B cell (primary cell): Measurements from ENCODE around the gene BCL2. TPM values are rescaled to one million over a fixed set of nuclear protein-coding genes. Genes with fewer than 3 reads are reported as not detected.
A peak's percentile ranks its signal among the peaks of the same experiment; 100 is the strongest.

ENCODE experiments used
- ATAC-seq: fragments of 200-7000 bp; cut with Tn5 transposase; one replicate; pipeline ENCODE4 v1.10.0; 2021; ENCODE audit warnings: low read depth, mild to moderate bottlenecking, moderate number of reproducible peaks, moderate library complexity
- CTCF ChIA-PET: fragments of 350-600 bp; sonication (Branson Sonifier 250); formaldehyde crosslinking; loops from one replicate; lab custom pipeline; 2021; ENCODE audit warnings: antibody characterized with exemption, inconsistent platforms; lab: Charles Lee
- POLR2A ChIA-PET: fragments of 350-600 bp; sonication (Branson Sonifier 250); formaldehyde crosslinking; loops from one replicate; lab custom pipeline; 2021; ENCODE audit warnings: antibody characterized with exemption; lab: Charles Lee
- DNase-seq: peaks from one replicate; pipeline ENCODE4 v3.0.0; 2013
- H2AFZ ChIP-seq: 2 replicates; pipeline ENCODE4 v1.6.1; 2012; ENCODE audit warnings: mild to moderate bottlenecking, low read depth, low read length; ENCODE audit not compliant: insufficient read depth, poor library complexity, severe bottlenecking
- H3K27ac ChIP-seq, 2 donors: 1 replicate in 1 of 2; 2 replicates in 1 of 2; pipeline ENCODE4 v1.5.1; 2012 to 2013; ENCODE audit warnings: low read length in 2 of 2, mild to moderate bottlenecking in 2 of 2, moderate library complexity in 1 of 2
- H3K27me3 ChIP-seq, 4 experiments: fragments of 200-600 bp in 1 of 4; sonication (generic) in 1 of 4; replicated peaks in 1 of 4; 1 replicate in 2 of 4; 2 replicates in 2 of 4; pipeline versions ENCODE4 v1.6.1 to v1.7.0; 2013 to 2016; ENCODE audit warnings: low read length in 3 of 4, mild to moderate bottlenecking in 2 of 4, mixed read lengths in 1 of 4, moderate library complexity in 1 of 4; ENCODE audit not compliant: insufficient read depth in 4 of 4, control insufficient read depth in 3 of 4; ENCODE audit errors: control extremely low read depth in 1 of 4
- H3K36me3 ChIP-seq, 2 experiments: replicated peaks in 1 of 2; 1 replicate in 1 of 2; 2 replicates in 1 of 2; pipeline versions ENCODE4 v1.6.1 to v1.7.1; 2013; ENCODE audit warnings: low read length in 1 of 2; ENCODE audit not compliant: insufficient read depth in 2 of 2, control insufficient read depth in 1 of 2; ENCODE audit errors: control extremely low read depth in 1 of 2, extremely low read depth in 1 of 2
- H3K4me1 ChIP-seq, 2 donors: fragments of 200-600 bp in 1 of 2; sonication (generic) in 1 of 2; 1 replicate in 1 of 2; 2 replicates in 1 of 2; pipeline versions ENCODE4 v1.5.1 to v1.6.1; 2013 to 2017; ENCODE audit warnings: low read length in 2 of 2; ENCODE audit not compliant: control insufficient read depth in 2 of 2, insufficient read depth in 2 of 2
- H3K4me2 ChIP-seq: replicated peaks from 2 replicates; pipeline ENCODE3; 2012; ENCODE audit warnings: mild to moderate bottlenecking, low read depth, low read length; ENCODE audit not compliant: poor library complexity, severe bottlenecking
- H3K4me3 ChIP-seq, 5 experiments: fragments of 200-600 bp in 1 of 5; sonication (generic) in 1 of 5; 1 replicate in 3 of 5; 2 replicates in 2 of 5; pipeline versions ENCODE4 v1.5.1 to v1.7.0; 2011 to 2016; ENCODE audit warnings: low read length in 4 of 5, mild to moderate bottlenecking in 4 of 5, low read depth in 2 of 5, control low read depth in 1 of 5, moderate library complexity in 1 of 5; ENCODE audit not compliant: insufficient read depth in 1 of 5; ENCODE audit errors: control extremely low read depth in 1 of 5, extremely low read depth in 1 of 5
- H3K79me2 ChIP-seq: fragments of 200-600 bp; sonication (generic); one replicate; pipeline ENCODE4 v1.6.0; 2016; ENCODE audit warnings: low read length; ENCODE audit not compliant: control insufficient read depth, insufficient read depth
- H3K9ac ChIP-seq: fragments of 200-600 bp; sonication (generic); 2 replicates; pipeline ENCODE4 v1.6.1; 2017; ENCODE audit warnings: mild to moderate bottlenecking, low read length, moderate library complexity
- H3K9me3 ChIP-seq, 3 donors: one replicate each; pipeline versions ENCODE4 v1.6.1 to v1.7.1; 2013; ENCODE audit warnings: low read length in 2 of 3; ENCODE audit not compliant: control insufficient read depth in 2 of 3, insufficient read depth in 1 of 3; ENCODE audit errors: control extremely low read depth in 1 of 3
- H4K20me1 ChIP-seq: 2 replicates; pipeline ENCODE4 v1.6.0; 2012; ENCODE audit warnings: mild to moderate bottlenecking, low read length; ENCODE audit not compliant: insufficient read depth, control insufficient read depth, poor library complexity, severe bottlenecking
- H3K27ac Mint-ChIP-seq: one replicate; pipeline ENCODE4 v1.8.0; 2021; ENCODE audit warnings: mixed read lengths
- H3K27me3 Mint-ChIP-seq: one replicate; pipeline ENCODE4 v1.8.0; 2021; ENCODE audit warnings: mixed read lengths
- H3K4me1 Mint-ChIP-seq: one replicate; pipeline ENCODE4 v1.8.0; 2021; ENCODE audit warnings: mixed read lengths
- H3K4me3 Mint-ChIP-seq: one replicate; pipeline ENCODE4 v1.8.0; 2021; ENCODE audit warnings: mixed read lengths
- H3K9me3 Mint-ChIP-seq: one replicate; pipeline ENCODE4 v1.8.0; 2022; ENCODE audit warnings: mixed read lengths; ENCODE audit not compliant: insufficient read depth
- EZH2 ChIP-seq: IDR thresholded peaks from 2 replicates; pipeline ENCODE4 v1.6.1; 2012; ENCODE audit warnings: borderline replicate concordance, low read depth, mild to moderate bottlenecking, moderate library complexity, low read length; ENCODE audit not compliant: insufficient read depth, poor library complexity, severe bottlenecking
- WGBS: methylation state at CpG from one replicate; pipeline ENCODE4 v1.1.5; 2013; ENCODE audit warnings: missing lambda C conversion rate; ENCODE audit not compliant: insufficient coverage; 5-methylcytosine and 5-hydroxymethylcytosine counted together
- intact Hi-C: fragments of 100-400 bp; cut with micrococcal nuclease; formaldehyde crosslinking; loops from one replicate; pipeline ENCODE4 v1.10.0; 2022
- polyA plus RNA-seq: library from polyadenylated mRNA; depleted of rRNA; stranded (reverse); fragments of >200 nt; gene quantifications from 2 replicates; pipeline ENCODE4 v1.2.3, GENCODE V29; 2012
- total RNA-seq, 2 donors: library from RNA; stranded (reverse); fragments of 120-200 nt in 1 of 2; gene quantifications; 1 replicate in 1 of 2; 2 replicates in 1 of 2; pipeline versions ENCODE4 v1.2.3 to v1.2.4, GENCODE V29; 2013 to 2022
- TF ChIP-seq, protein P1 (sequence below): fragments of 200-600 bp; IDR thresholded peaks from one replicate; pipeline ENCODE4 v1.8.0; 2022; ENCODE audit warnings: antibody characterized with exemption, mild to moderate bottlenecking

The BCL2 gene
- total and polyA plus RNA-seq, 2 donors (not counting 1 experiment from before 2014, with no cell fraction given) = 27.6 to 144 TPM

DNA sequence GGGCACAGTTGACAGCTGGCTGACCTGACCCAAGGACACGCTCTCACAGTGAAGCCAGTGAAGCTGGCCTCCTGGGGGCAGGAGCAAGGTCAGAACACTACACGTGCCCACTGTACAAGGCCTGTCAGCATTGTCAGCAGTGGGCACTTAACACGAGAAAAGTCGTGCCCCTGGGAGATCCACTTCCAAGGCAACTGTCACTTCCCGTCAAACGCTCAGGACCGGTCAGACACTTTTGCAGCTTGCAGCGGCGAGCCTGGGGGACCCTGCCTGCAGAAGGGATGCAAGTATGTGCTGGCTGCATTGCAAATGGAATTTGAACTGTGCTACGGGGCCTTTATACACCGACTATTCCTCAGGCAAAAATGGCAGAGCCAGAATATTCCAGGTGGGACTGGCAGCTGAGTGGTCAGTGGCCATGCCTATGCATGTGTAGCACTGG is 176.2 kb downstream of the BCL2 start:
- H3K9ac ChIP-seq = peak overlapping the region; percentile 23
- peak overlapping the region; percentile 82 for H3K4me3 Mint-ChIP-seq
- H3K27ac ChIP-seq = peak overlapping the region; percentile 59 to 68

DNA sequence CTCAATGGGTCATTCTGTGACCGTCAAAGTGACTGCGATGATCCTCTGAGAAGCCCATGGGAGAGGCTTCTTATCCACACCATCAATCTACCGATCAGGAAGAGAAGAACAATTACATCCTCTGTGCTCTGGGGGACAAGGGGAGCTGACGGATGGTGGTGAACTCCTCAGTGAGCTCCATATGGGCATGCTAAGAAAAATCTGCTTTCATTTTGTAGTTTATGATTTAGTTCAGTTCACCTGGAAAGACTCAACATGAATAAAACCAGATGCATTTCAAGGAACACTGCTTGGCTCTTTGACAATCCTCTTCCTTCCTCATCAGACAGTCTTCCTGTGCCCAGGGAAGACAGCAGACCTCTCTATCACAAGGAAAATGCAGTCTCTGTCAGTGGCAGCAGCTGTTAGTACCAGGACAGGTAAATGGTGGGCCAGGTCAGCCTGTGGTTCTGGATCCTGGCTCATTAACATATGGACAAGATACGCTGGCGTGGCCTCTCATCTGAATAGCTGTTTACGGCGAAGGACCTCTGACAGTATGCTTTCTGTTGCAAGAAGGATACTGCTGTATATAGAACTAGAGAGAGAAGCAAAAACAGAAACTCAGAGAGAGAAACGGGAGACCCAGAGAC is 176.9 kb downstream of the BCL2 start:
- Histone ChIP-seq H3K27ac (peak overlapping the region; percentile 59 to 68), H2AFZ (peak overlapping the region; percentile 4), H3K4me1 (peaks cover 63 to 67% of the 10 kb centered on the region in 2 donors), H3K4me2 (peak overlapping the region; percentile 60), H4K20me1 (peaks cover 15% of the 10 kb centered on the region), H3K36me3 (no peaks in the 10 kb centered on the region), H3K79me2 (peaks cover 82% of the 10 kb centered on the region), H3K9me3 (peaks cover 0 to 2% (median 0%) of the 10 kb centered on the region in 3 donors), H3K27me3 (no peaks in the 10 kb centered on the region), H3K9ac (peak overlapping the region; percentile 23), H3K4me3 (peak overlapping the region in 3 of 5 experiments; percentile 8 to 45 (median 10))
- Mint-ChIP-seq H3K27ac (peak overlapping the region; percentile 73), H3K4me1 (peaks cover 83% of the 10 kb centered on the region), H3K27me3 (no peaks in the 10 kb centered on the region), H3K9me3 (no peaks in the 10 kb centered on the region), H3K4me3 (peak overlapping the region; percentile 82)
- ATAC-seq = no peak
- TF ChIP-seq EZH2 = no peak
- TF ChIP-seq, protein P1, sequence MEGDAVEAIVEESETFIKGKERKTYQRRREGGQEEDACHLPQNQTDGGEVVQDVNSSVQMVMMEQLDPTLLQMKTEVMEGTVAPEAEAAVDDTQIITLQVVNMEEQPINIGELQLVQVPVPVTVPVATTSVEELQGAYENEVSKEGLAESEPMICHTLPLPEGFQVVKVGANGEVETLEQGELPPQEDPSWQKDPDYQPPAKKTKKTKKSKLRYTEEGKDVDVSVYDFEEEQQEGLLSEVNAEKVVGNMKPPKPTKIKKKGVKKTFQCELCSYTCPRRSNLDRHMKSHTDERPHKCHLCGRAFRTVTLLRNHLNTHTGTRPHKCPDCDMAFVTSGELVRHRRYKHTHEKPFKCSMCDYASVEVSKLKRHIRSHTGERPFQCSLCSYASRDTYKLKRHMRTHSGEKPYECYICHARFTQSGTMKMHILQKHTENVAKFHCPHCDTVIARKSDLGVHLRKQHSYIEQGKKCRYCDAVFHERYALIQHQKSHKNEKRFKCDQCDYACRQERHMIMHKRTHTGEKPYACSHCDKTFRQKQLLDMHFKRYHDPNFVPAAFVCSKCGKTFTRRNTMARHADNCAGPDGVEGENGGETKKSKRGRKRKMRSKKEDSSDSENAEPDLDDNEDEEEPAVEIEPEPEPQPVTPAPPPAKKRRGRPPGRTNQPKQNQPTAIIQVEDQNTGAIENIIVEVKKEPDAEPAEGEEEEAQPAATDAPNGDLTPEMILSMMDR = no peak
- intact Hi-C loops = loop anchor here (1.0 kb wide), 2 partner anchors 11 to 13 kb away; no protein-coding TSS in a partner anchor
- 27% methylated on average over 5 of the region's 9 CpGs for WGBS
- ChIA-PET POLR2A (interaction anchor here (0.8 to 2.1 kb wide), 10 partner anchors 9 to 178 kb away, joined by 3 to 8 read pairs (median 4); no protein-coding TSS in a partner anchor), CTCF (interaction anchor here (0.6 to 13.5 kb wide), 11 partner anchors 8 to 428 kb away, joined by 3 to 160 read pairs (median 5); partner anchors contain the start of genes BCL2 and PHLPP1)
- DNase-seq = peak; percentile 32

More for the DNA sequence above, 176.2 kb downstream of the BCL2 start:
- no peak for TF ChIP-seq EZH2
- Histone ChIP-seq H3K36me3 (no peaks in the 10 kb centered on the region), H3K9me3 (peaks cover 0 to 2% (median 0%) of the 10 kb centered on the region in 3 donors), H4K20me1 (peaks cover 15% of the 10 kb centered on the region), H2AFZ (no peak overlapping the region), H3K79me2 (peaks cover 83% of the 10 kb centered on the region), H3K27me3 (no peaks in the 10 kb centered on the region), H3K4me3 (peak overlapping the region in 1 of 5 experiments; percentile 45), H3K4me2 (peak overlapping the region; percentile 60), H3K4me1 (peaks cover 58 to 61% of the 10 kb centered on the region in 2 donors)
- ChIA-PET POLR2A (interaction anchor here (0.8 to 1.9 kb wide), 5 partner anchors 9 to 168 kb away, joined by 3 to 8 read pairs (median 3); no protein-coding TSS in a partner anchor), CTCF (interaction anchor here (0.9 to 13.5 kb wide), 9 partner anchors 9 to 180 kb away, joined by 3 to 160 read pairs (median 6); partner anchors contain the start of gene BCL2)
- WGBS = 89% methylated on average over 11 of the region's 11 CpGs
- H3K27me3 Mint-ChIP-seq = no peaks in the 10 kb centered on the region
- H3K9me3 Mint-ChIP-seq = no peaks in the 10 kb centered on the region
- DNase-seq (no peak), ATAC-seq (no peak)
- intact Hi-C loops = no loop called here
- H3K27ac Mint-ChIP-seq = peak overlapping the region; percentile 73
- peaks cover 76% of the 10 kb centered on the region for H3K4me1 Mint-ChIP-seq
